HG03521 (cell line): ENCODE data around the gene SCFD2.
A peak's percentile ranks its signal among the peaks of the same experiment; 100 is the strongest.

Experiments
- ATAC-seq: cut with Tn5 transposase; IDR thresholded peaks from one replicate; pipeline ENCODE4 v1.9.1; 2021; ENCODE audit warnings: mild to moderate bottlenecking, moderate library complexity; ENCODE audit not compliant: unreplicated experiment

Gene SCFD2

DNA sequence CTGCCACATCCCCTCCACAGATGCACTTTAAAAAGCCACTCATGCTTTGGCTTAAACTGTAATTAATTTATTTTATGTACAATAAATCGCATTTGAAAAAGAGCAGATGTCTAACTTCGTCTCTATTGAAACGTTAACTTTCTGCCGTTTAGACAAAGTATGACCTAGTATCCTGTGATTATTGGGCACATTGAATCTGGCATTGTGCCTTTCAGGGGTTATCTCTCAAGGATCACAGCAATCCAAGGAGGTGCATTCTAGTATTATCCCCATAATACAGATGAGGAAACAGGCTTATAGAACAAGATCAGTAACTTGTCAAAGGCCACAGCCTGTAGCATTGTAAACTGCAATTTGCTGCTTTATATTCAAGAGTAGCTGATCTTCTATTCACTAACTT is 499.1 kb downstream of the SCFD2 start:
- ATAC-seq = no peak

GRCh38 chr4:52865300-52865699 is 500.6 kb downstream of the SCFD2 start:
- ATAC-seq = no peak

- no peak for ATAC-seq
Measured at GRCh38 chr4:52864793-52865192, 501.1 kb downstream of the SCFD2 start.

GRCh38 chr4:52863324-52863723 is 502.5 kb downstream of the SCFD2 start:
- ATAC-seq = no peak

GRCh38 chr4:52862639-52863161 is 503.2 kb downstream of the SCFD2 start:
- ATAC-seq = no peak

GRCh38 chr4:52861879-52862616 is 503.8 kb downstream of the SCFD2 start, which contains the start of gene RASL11B:
TSS of gene RASL11B (plus strand) at chr4:52862317. CDS start at chr4:52862508, 191 bp downstream.
- peak; percentile 99 for ATAC-seq

GRCh38 chr4:52861171-52861823 is 504.6 kb downstream of the SCFD2 start:
- ATAC-seq = no peak

DNA sequence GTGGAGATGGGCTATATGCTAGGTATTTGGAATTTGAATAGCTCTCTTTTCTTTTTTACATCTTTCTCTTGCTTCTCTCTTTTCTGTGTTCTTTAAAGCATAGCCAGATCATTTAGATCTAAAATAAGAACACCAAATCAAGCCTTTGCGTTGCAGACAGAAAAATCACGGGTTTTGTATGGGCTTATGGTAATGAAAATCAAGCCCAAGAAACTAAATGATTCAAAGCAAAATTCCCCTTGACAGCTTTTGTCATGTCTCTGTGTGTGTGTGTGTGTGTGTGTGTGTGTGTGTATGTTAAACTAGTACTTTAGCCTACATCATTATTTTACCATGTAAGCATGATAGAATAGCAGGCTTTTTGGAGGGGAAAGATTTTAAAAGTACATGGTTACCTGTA is 505.5 kb downstream of the SCFD2 start:
- no peak for ATAC-seq

DNA sequence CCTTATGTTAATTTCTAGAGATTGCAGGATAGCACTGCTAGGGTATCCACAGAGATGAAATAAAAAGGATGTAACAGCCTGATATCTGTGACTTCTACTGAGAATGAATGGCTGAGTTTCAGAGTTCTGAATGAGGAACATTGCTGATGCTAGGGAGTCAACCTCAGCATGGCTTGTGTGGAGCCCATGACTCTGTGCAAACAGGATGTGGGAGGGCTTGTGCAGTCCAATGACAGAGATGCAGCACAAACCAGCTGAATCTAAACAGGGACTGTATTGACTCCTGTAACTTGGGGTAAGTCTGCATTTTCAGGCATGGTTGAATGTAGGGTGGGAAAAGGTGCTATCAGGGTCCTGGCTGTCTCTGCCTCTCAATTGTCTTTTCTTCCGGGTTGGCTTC is 509.1 kb downstream of the SCFD2 start:
- no peak for ATAC-seq

GRCh38 chr4:52853351-52853750 is 512.5 kb downstream of the SCFD2 start:
- no peak for ATAC-seq

DNA sequence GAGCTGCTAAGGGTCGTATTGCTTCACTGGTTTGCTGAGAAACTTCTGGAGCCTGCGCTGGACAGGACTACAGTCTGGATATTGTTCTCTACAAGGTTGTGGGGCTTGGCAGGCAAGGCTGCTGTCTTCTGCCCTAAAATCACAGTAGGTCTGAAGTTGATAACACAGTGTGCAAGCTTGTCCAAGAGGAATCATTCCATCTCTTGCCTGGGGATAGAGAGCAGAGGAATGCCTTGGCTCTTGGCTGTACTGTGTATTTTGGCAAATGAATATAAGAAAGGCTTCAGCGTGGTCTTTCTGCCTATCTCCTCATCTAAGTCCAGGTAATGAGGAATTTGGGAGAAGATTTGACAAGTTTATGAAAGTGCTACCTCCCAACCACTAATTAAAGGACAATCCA is 513.1 kb downstream of the SCFD2 start:
- no peak for ATAC-seq

DNA sequence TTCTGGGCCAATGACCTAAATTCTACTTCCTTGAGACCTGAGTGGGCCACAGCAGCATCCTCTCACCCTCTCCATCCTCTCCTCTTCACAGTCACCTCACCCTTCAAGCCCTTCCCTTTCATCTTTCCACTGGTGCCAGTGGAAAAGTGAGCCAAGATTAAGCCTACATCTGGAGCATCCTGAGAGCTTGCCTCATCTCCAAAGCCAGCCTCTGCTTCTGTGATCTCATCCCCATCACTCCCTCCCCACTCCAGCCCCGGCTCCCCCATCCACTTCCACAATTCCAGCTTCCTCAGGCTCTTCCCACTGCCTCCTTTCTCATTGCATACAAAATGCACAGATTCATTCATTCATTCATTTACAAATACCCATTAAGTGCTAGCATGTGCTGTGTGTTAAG is 513.8 kb downstream of the SCFD2 start:
- no peak for ATAC-seq

DNA sequence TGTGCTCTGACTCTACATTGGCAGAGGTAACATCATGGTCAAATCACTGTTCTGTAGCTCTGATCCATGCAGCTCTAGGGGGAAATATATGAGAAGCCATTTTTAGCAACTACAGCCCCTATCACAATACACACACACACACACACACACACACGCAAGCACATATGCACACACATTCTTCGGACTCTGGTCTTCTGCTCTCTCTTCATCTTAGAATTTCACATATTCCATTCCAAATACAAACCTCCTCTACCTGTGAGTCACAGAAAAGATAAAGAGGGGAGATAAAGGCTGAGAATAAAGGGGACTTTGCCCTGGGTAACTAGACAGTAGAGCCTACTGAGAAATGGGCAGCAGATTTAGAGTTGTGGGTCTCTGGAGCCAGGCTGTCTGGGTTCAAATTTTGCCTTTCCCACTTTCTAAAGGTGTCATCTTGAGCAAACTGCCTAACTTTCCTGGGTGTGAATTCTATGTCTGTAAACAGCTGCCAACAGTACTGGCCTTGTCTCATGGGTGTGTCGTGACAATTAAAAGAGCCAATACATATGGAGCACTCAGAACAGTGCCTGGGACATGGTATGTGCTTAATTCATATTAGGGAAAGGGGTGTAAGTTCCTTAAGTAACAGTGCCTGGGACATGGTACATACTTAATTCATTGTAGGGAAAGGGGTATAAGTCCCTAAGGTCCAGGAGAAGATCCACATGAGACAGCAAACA is 515.3 kb downstream of the SCFD2 start:
- ATAC-seq = no peak

GRCh38 chr4:52848254-52848653 is 517.6 kb downstream of the SCFD2 start:
- ATAC-seq = no peak

DNA sequence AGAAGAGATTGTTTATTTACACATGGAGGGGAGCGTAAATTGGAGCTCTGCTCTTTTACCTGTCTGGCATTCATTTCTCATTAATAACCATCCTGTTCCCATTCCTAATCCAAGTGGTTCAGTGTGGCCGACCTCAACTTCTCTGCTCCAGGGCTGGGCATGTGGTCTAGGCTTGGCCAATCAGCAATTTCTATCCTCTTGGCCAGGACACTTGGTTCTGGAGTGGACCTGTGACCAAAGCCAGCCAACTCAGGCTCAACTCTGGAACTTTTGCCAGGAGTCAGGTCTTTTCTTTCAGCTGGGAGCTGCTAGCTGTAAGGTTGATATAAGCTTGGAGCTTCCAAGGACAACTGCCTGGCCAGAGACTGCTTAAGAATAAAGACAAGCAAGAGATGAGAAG is 519.4 kb downstream of the SCFD2 start:
- ATAC-seq = no peak

GRCh38 chr4:52844596-52844995 is 521.3 kb downstream of the SCFD2 start:
- no peak for ATAC-seq

DNA sequence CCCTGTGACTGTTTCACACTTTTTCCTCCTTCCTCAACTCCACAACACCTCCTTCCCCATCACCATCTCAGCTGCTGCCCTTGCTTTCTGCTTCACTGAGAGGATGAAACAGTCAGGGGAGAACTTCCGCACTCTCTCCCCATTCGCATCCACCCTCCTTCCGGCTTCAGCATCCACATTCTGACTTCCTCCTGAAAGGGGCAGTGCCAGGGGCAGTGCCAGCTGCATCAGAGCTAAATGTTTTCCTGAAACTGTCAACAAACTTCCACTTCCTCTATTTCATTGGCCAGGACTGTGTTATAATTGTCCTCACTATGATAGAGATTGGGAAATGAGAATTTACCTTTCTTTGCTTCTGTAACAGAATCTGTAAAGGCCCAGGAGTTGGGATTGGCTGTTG is 521.9 kb downstream of the SCFD2 start:
- ATAC-seq = no peak

GRCh38 chr4:52843351-52843750 is 522.5 kb downstream of the SCFD2 start:
- ATAC-seq = no peak

- no peak for ATAC-seq
Measured at GRCh38 chr4:52842792-52843191, 523.1 kb downstream of the SCFD2 start.

- ATAC-seq = no peak
Measured at GRCh38 chr4:52841682-52842456, 524.0 kb downstream of the SCFD2 start.
